DMS79 (cell line): Measurements from ENCODE around the gene LDB2.

ENCODE experiments used
- DNase-seq: peaks from one replicate; lab custom pipeline; 2025; lab: John Stamatoyannopoulos, UW

Gene LDB2

GRCh38 chr4:16721613-16722291, 176.7 kb downstream of the LDB2 start:
- no peak for DNase-seq

DNA sequence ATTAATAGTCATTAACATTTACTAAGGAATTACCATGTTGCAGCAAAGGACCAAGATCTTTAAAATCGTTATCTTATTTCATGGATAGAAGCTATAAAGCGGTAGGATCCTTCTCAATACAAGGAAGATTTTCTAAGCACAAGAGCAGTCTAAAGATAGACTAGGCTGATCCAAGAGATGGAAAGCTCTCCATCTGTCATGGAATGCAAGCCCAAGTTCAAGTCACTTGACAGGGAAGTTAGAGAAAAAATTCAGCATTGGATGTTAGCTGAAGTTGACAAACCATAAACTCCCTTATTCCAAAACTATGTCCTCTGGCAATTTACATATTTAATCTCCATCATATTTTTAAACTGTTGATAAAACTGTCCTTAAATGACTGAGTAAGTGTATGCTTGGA, 177.7 kb downstream of the LDB2 start:
- DNase-seq, result no peak

DNA sequence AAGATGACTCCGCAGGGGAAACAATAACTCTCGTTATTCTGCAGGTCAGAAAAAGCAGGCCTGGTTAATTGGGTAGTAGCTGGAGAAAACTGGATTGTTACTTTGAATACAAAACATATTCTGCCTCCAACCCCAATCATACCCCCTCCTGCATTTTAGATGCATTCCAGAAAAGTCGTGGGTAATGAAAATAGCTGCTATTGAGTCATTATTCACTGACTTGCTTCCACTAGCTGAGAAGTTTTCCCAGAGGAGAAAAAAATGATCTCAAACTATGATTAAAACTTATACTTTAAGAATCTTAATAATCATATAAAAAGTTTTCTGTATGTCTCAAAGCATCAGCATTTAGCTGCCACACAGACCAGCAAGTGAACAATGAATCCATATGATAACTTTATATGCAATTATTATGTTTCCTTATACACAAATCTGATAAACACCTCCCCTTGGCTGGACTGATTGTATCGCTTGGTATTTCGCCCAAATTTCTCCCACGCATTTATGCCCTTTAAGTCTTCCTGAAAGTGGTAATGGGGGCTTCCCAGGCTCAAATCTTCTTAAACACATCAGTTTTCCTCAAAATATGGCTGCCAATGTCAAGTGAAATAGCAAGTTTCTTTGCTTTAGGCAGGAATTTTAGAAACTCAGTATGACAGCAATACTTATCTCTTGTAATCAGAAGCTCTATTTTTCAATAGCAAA, 181.0 kb downstream of the LDB2 start:
- no peak for DNase-seq

DNA sequence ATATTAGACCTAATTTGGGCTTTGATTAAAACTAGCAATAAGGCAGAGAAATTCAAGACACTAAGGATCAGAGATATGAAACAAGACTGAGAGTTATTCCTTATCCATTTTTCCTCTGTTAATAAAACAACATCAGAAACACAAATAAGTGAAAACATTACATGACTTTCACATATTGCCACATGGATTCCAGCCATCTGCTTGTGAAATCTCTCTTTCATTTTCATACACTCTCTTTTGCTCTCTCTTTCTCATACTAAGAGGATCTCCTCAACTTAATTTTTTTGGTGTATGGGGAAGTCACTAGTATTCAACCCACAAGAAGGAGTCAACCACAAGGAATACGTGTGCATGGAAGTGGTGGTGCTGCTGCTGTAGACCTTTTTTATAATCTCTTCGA, 183.0 kb downstream of the LDB2 start:
- no peak for DNase-seq

- no peak for DNase-seq
Measured at GRCh38 chr4:16714191-16714590, 184.3 kb downstream of the LDB2 start.

GRCh38 chr4:16713696-16714095, 184.7 kb downstream of the LDB2 start:
- no peak for DNase-seq

- no peak for DNase-seq
Measured at GRCh38 chr4:16713271-16713670, 185.2 kb downstream of the LDB2 start.

DNA sequence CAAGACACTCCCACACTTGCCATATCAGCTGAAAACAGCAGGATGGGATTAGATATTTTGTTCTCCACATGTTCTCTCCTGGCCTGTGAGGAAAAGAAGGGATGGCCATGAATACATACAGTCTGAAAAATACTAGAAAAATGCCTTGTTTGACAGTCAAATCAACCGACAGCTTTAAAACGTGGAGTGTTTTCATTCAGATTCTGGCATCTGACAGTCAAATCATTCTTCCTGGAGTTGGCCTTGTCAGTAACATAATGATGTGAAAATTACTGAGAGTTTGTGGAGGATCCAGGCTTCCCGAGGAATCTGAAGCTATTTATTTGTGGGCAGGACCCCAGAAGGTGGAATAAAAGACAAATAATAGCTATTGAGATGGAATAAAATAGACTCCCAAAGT, 188.2 kb downstream of the LDB2 start:
- DNase-seq, result no peak

- DNase-seq, result no peak
Measured at GRCh38 chr4:16707874-16708273, 190.6 kb downstream of the LDB2 start.

- DNase-seq, result no peak
Measured at GRCh38 chr4:16706251-16706650, 192.2 kb downstream of the LDB2 start.

DNA sequence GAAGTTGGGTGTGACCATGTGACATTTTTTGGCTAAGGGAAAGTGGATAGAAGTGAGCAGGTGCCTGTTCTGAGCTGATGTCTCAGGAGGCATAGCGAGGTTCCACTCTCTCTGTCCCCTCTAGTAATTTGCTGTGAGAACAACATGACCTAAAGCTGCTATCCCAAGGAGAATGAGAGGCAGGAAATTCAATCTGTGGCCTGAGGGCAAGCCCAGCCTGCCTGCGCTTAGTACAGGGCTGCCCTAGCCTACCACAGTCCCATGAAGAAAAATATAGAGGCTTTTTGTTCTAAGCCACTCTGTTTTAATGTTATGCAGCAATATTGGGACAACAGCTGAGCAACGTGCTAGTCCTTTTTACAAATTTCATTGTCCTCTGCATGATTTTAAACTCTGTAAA, 193.1 kb downstream of the LDB2 start:
- no peak for DNase-seq

GRCh38 chr4:16704489-16704888, 194.0 kb downstream of the LDB2 start:
- DNase-seq, result no peak

GRCh38 chr4:16695896-16696295, 202.5 kb downstream of the LDB2 start:
- no peak for DNase-seq

GRCh38 chr4:16694884-16695276, 203.6 kb downstream of the LDB2 start:
- DNase-seq, result no peak

DNA sequence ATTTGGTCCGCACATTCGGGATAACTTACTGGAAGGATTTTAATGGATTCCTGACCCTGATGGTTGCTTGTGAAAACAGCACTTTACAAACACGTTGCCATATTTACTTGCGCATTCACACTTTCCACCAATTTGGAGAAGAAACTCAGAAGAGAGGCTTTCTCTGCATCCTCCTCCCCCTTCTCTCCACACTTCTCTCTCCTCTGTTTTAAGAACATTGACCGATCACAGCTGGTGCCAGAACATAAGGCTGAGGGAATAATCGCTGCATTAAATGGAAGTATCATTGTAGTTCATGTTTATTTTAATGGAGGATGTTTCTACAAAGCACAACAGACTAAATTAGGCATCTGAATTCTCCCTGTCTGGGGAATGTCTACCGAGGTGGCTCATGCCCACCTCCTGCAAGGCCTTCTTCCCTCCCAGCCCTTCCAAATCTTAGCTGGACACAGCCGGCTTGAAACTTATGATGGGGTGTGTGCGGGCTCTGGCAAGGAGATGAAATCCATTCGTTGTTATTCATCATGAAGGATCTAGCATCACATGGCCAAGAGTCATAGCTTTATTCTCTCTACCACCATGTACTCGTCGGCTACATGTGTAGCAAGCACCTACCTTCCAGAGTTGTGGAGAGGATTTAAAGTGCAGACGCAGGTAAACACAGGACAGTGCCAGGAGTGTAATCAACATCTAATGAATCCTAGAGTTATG, 204.1 kb downstream of the LDB2 start:
- DNase-seq, result no peak

DNA sequence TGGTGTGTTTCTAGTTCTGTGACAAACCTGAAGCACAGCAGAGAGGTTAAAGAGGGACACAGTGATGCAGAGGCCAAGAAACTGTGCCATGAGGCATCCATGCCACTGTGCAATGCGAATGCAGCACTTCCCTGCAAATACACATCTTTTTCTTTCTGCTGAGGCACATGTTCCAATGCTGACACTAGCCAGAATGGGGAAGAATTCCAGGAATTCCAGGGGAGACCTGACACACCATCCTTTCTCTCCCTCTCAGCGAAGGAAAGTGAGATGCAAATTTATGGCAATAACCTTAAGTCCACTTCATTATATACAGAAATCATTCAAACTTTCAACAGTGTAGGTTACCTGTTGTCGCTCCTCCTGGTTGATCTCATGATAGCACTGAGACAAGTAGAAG, 204.8 kb downstream of the LDB2 start:
- no peak for DNase-seq

- DNase-seq, result no peak
Measured at GRCh38 chr4:16692961-16693506, 205.4 kb downstream of the LDB2 start.

GRCh38 chr4:16692524-16692923, 205.9 kb downstream of the LDB2 start:
- DNase-seq, result no peak

DNA sequence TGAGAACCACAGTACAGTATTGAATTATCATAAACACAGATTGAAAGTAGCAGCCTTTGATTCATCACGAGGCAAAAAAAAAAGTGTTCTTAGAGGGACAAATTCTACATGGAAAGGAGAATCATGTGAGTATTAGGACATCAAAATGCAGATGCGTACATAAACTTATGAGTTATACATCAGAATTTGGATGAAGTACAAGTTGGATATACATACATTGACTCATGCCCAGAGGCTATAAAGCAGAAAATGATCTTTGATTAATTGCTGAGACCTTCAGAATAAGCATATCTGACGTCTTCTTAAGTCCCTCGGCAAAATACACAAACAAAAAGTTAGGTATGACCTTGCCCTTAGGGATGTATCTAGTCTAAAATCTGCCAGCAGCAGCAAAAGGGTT, 206.4 kb downstream of the LDB2 start:
- no peak for DNase-seq

DNA sequence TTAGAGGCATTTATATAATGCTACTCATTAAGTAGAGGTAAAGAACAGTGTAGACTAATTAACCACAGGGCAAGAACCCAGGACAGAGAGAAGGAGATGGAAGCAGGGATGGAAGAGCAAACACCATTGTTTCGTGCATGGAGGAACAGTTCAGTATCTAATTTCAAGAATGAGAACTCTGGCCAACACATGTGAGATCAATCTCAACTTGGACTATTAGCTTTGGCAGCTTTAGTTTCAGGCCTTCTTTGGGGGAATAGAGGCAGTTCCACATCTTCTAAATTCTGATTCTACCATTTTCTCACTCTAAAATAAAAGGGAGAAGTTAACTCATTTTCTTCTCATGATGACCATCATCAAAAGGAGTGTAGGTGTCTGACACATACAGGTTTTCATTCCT, 207.0 kb downstream of the LDB2 start:
- no peak for DNase-seq

GRCh38 chr4:16687845-16688244, 210.6 kb downstream of the LDB2 start:
- no peak for DNase-seq

- no peak for DNase-seq
Measured at GRCh38 chr4:16687011-16687410, 211.4 kb downstream of the LDB2 start.

- DNase-seq, result no peak
Measured at GRCh38 chr4:16686195-16686594, 212.2 kb downstream of the LDB2 start.
